NCI-H2227 treated with DMSO at 0.1 percent for 48 hours (cell line): ENCODE results near the gene PNISR.

ENCODE experiments used
- DNase-seq: peaks from one replicate; lab custom pipeline; 2025; lab: John Stamatoyannopoulos, UW

The PNISR gene

DNA sequence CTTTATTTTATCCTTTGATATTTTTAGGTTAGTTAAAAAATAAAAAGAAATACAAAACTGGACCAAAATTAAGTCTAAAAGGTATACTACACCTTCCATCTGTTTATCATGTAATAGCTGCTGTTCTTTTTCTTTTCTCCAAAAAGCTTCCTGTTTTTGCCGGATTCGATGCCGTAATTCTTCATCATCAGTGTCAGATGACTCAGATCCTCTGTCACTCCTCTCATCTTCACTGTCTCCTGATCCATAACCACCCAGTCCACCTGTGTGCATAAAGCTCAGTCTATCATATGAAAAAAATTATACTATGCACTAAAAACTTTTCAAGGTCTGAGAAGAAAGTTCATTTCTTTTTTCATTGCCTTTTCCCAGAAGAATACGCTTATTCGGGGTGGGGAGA is 22.7 kb downstream of the PNISR start:
- DNase-seq: no peak

DNA sequence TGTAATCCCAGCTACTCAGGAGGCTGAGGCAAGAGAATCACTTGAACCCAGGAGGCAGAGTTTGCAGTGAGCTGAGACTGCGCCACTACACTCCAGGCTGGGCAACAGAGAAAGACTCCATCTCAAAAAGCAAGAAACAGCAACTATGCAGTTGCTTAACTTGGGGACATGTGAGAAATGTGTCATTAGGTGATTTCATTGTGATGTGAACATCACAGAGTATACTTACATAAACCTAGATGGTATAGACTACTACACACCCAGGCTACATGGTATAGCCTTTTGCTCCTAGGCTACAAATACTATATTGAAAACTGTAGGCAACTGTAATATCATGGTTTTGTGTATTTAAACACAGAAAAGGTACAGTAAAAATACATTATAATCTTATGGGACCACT is 27.8 kb downstream of the PNISR start:
- no peak for DNase-seq

DNA sequence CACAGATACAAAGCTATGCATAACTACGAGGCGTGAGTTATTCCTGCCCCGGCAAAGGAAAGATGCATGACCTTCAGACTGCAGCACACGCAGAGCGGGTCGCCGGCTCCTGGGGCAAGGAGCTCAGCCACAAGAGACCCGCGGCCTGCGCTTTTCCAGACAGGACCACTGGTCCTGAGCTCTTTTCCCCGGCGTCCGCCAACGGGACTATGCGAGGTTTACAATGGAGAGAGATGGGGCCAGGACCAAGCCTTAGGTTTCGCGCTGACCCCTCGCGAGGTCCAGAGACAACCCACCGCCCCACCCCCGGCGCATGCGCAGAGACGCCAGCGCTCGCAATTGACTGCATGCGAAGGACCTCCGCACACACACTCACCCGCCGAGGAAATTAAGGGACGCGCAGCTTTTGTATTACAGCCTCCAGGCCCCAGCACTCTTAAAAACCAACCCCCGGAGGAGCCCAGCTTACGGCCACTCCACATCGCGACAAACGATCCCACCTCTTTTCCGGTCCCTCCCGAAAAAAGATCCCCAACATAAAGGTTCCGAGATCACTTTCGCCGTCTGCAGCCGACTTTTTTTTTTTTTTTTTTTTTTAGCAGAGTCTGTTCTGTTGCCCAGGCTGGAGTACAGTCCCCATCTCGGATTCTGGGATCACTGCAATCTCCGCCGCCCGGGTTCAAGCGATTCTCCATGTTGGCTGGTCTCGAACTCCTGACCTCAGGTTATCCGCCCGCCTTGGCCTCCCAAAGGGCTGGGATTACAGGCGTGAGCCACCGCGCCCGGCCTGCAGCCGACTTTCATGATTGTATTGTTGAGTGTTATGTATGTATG is 31.2 kb downstream of the PNISR start, which contains the start of gene COQ3:
Gene COQ3, minus strand, starts transcription at position 498 of the 834 bp plus-strand sequence. Its CDS starts 16 bp downstream, at position 482.
- DNase-seq: peak; percentile 71

DNA sequence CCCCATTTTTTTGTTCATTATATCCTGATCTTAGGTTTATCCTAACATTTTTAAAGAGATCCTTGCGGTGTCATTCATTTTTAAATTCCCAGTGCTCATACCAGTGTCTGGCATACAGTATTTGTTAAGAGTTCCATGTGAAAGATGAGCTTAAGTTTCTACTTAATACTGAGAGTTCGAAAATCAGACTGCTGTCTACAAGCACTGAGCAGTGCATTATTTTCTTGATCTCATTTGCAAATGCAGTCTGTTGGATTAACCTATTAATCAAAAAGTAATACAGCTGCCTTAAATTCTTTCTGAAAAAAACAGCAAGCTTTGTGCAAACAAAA is 31.8 kb downstream of the PNISR start:
- DNase-seq: no peak

DNA sequence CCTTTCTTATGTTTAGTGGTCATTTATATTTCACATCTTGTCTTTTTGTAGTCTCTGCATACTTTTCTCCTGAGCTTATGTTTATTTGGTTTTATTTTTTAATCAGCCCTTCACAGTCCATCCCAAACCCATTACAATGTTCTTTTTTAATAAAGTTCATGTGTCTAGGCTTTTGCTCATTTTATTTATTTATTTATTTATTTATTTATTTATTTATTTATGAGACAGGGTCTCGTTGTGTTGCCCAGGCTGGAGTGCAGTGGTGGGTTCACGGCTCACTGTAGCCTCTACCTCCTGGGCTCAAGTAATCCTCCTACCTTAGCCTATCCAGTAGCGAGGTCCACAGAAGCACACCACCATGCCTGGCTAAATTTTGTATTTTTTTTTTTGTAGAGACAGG is 34.2 kb downstream of the PNISR start:
- no peak for DNase-seq

- DNase-seq: no peak
These were observed 40.6 kb downstream of the PNISR start for GRCh38 chr6:99384507-99384906.

DNA sequence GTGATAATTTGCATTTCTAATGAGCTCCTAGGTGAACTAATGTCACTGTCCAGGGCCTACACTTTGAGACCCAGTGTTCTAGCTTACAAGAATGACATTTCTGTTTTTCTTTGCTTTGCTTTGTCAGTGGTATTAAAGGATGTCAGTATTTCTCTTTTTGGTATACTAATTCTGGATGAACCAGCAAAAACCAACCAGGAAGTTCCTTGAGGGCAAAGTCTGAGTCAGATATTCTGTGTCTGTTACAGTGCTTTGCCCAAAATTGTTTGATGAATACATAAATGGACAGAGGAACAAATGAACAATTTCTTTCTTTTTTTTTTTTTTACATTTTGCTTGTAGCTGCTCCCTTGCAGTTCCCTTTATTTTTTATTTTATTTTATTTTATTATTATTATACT is 46.5 kb downstream of the PNISR start:
- DNase-seq: no peak

GRCh38 chr6:99369533-99369932 is 55.6 kb downstream of the PNISR start:
- DNase-seq: no peak

- no peak for DNase-seq
These were observed 58.3 kb downstream of the PNISR start for GRCh38 chr6:99366852-99367251.

GRCh38 chr6:99364026-99364425 is 61.1 kb downstream of the PNISR start:
- no peak for DNase-seq

- DNase-seq: no peak
These were observed 62.3 kb downstream of the PNISR start for GRCh38 chr6:99362678-99363268.

GRCh38 chr6:99359800-99360199 is 65.3 kb downstream of the PNISR start:
- no peak for DNase-seq

DNA sequence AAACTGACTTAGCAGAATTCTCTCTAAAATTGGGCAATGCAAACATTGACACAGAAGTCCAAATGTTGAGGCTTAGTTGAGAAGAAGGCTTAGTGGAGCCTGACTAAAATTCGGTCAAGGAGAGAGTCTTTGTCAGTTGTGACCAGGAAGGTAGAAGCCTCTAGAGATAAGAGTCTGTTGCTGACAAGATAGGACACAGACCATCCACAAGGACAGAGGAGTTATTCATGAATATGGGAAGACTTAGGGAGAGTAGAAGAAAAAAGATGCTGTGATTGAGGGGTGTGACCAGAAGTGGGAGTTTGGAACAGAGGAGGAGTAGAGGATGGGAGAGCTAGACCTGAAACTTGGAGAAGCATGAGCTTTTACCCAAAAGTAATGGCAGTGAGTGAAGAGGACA is 68.5 kb downstream of the PNISR start:
- no peak for DNase-seq

DNA sequence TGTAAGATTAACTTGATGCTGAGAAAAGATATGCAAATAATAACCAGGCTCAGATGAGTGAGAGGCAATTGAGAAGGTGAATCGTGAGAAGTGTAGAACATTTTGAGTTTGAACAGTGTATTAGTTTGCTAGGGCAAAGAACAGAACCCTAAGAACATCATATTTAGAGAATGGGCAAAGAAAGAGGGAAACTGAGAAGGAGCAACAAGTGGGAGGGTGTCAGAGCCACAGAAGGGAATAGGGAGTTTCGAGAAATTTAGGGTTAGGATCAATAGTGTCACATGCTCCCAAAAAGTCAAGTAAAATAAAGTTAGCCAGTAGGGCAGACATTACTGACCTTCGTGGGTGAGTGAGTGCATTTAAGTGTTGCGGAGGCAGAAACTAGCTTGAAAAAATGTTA is 70.1 kb downstream of the PNISR start:
- no peak for DNase-seq

DNA sequence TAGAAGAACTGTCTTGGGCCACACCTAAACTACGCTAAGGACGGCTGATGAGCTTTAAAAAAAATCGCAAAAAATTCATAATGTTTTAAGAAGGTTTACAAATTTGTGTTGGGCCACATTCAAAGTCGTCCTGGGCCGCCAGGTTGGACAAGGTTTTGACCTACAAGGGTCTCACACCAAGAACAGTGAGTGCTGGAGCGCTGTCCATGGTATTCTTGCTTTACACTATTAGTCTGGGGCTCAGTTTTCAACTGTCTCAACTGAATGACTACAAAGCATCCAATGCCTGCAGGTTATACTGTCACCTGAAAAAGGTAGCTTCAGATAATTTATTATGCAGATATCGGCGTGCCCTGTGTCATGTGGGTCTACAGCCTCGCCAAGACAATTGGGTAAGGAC is 72.0 kb downstream of the PNISR start:
- no peak for DNase-seq

DNA sequence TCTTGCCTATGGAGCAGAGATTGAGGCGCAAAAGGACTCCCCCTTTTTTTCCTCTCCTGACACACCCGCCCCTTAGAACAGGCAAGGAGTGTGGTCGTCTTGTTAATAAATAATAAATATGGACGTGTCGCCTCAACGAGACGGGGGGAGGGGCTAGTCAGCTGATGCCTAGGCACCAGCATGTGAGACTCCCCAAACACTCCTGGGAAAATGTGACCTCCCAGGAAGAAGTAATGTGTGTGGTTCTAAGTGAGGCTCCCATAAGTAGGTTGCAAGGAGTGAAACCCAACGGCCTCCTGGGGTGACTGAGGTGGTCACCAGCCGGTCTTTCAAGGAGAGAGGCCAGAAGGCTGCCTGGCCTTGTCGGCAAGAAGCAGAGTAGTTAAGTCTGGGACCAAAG is 74.5 kb downstream of the PNISR start:
- no peak for DNase-seq

- peak; percentile 39 for DNase-seq
These were observed 75.7 kb downstream of the PNISR start, which contains the start of gene FAXC for GRCh38 chr6:99349171-99350141. Gene FAXC (minus strand): TSS chr6:99349674. CDS start chr6:99349372, 302 bp downstream.

GRCh38 chr6:99348288-99349170 is 76.6 kb downstream of the PNISR start:
- no peak for DNase-seq
